NCI-H2081 (cell line): ENCODE data around the gene ACAD11.

Experiments
- DNase-seq, 2 experiments: peaks; one replicate each; lab custom pipeline; 2025; lab: John Stamatoyannopoulos, UW

The ACAD11 gene

DNA sequence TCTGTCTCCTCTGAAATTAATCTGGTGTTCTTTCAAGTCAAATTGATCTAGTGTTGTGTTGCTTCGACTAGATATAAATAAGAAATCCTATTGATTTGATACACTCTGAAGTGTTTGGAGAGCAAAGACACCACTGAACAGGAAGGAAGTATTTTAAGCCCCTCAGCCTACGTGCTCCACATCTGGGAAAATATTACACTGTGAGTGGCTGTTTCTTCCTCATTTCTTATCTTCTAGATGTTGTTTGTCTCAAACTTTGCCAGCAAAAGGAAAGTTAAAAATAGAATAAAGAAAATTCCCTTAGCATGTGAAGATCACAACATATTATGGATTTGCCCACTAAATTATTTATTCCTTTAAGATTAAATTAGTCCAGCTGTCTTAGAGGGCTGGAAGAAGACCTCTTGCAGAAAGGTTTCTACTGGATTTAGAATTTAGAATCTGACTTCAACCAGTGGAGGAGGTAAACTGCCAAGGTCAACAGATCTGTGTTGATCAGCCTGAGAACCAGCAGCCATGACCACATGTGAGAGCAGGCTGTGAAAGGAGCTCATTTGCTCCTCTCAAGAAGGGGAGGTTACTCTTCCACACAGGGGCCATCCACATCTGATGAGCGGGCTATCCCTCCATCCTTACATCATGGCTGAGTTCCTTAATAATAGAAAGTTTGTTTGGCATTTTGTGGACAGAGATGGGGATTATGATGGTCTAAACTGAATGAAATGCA, 108.9 kb downstream of the ACAD11 start:
- no peak for DNase-seq

- DNase-seq, result no peak
Observed at GRCh38 chr3:132549890-132550578, 109.6 kb downstream of the ACAD11 start.

DNA sequence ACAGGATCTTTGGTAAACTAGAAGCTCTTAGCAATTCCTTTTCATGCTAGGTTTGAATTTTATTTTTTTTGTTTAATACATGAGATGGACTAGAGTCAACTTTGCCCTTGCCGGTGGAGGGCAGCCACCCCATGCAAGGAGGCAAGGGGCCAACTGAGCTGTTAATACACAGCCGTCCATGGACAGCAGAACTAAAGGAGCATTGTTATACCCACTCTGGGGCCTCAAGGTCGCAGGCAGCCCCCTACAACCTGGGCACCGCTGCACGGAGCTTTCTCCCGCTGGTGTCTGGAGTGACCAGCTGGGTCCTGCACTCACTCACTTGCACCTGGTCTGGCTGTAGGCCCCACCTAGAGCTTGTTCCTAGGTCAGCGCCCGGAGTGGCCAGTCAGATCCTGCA, 110.4 kb downstream of the ACAD11 start:
- no peak for DNase-seq

GRCh38 chr3:132545471-132545870, 114.1 kb downstream of the ACAD11 start:
- DNase-seq, result no peak

- DNase-seq, result no peak
Observed at GRCh38 chr3:132544130-132544529, 115.5 kb downstream of the ACAD11 start.

DNA sequence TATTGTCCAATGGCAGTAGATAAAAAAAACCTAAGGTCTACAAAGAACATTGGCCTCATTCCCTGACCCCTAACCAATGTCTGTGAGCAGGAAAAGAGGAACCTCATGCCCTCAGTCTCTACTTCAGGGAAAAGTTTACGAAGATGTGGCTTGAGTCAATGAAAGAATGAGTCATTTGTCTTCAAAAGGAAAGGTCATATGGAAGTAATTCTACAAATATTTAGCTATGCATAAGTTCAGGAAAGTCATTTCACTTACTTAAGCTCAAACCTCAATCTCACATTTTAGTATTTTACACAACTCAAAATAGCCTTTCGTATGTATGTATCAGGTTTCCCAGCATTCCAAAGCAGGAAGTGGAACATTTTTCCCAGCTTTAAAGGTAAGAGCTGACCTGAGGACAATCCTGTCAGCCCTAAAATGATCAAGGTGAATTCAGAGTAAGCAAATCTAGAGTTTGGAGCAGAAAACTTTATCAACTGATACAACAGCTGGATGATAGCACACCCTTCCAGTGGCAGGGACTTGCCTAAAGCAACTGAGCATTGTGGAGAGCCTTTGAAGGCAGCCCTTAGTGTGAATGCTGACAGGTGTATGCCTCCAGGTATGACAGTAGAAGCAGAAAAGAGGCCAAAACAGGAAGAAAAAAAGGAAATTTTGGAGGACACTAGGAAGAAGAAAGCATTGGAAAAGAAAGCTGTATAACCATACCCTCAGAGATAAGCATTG, 116.4 kb downstream of the ACAD11 start:
- DNase-seq, result no peak

GRCh38 chr3:132542577-132542976, 117.0 kb downstream of the ACAD11 start:
- DNase-seq, result no peak

GRCh38 chr3:132539681-132540080, 119.9 kb downstream of the ACAD11 start:
- DNase-seq, result no peak

DNA sequence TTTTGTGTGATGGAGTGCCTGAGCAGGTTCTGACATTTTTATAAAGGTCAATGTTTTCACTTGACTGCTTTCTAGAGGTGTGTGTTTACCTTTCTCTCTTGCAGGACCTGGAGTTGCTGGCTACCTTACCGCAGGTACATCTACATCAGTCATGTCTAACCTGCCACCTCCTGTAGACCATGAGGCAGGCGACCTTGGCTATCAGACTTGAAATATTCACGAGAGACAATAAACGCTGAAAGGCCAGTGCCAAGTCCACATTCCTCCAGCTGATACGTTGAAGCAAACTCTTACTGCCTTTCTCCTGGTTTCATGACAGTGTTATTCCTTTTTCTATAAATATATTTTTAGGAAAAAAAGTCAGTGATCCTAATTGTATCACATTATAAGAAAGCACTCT, 121.5 kb downstream of the ACAD11 start:
- no peak for DNase-seq

DNA sequence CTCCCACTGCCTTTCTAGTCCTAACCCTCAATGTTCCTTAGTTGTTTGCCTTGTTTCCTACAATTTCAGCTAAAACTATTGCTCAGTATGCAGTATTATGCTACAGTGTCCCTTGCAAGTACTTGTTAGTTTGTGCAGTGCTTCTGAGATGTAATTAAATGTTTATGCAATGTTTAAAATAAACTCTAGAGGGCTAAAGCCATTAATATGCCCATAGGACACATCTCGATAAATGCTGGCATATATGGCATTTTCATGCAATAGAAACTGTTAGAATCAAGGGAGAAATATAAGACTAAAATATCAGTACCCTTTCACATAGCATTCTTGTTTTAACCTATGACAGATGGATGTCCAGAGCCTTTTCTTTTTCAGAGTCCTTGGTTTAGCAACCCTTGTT, 122.3 kb downstream of the ACAD11 start:
- no peak for DNase-seq

GRCh38 chr3:132536442-132537153, 123.0 kb downstream of the ACAD11 start:
- DNase-seq, result no peak

GRCh38 chr3:132535575-132536441, 123.8 kb downstream of the ACAD11 start:
- DNase-seq, result peak; percentile 57 to 71

GRCh38 chr3:132530624-132531023, 129.0 kb downstream of the ACAD11 start:
- no peak for DNase-seq

GRCh38 chr3:132522353-132522752, 137.3 kb downstream of the ACAD11 start:
- DNase-seq, result no peak

DNA sequence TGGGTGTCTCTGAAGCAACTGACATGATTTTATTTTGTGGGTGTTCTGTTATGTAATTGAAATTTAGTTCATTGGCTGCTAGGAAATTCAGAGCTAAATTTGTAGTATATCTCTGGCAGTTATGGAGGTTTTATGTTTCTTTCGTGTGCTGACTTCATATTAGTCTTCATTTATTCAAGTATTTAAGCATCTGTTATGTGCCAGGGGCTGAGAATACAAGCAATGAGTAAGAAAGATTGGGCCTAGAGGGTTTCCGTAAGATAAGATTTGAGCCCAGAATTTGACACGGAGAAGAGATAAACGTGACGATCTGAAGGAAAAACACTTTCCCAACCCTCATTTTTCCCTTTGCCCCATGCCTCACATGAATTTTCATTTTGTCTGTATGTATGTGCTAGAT, 137.7 kb downstream of the ACAD11 start:
- no peak for DNase-seq

GRCh38 chr3:132519914-132520313, 139.7 kb downstream of the ACAD11 start:
- peak in 1 of 2 experiments; percentile 57 for DNase-seq

DNA sequence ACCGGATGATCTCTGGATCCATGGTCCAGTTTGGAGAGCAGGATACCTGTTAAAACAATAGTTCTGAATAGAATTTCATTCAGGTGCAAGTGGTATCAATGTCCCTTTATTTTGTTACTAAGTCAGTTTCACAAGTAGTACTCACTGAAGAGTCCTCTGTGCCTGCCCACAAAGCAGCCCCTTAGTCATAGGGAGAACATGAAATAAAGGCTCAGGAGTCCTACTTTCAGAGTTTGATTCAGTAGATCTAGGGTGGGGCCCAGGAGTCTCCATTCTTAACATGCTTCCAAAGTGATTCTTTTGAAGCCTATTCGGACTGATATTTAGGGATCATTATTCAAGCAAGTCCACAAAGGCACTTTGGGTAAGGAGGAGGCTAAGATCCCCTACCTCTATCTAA, 142.3 kb downstream of the ACAD11 start:
- DNase-seq, result no peak

DNA sequence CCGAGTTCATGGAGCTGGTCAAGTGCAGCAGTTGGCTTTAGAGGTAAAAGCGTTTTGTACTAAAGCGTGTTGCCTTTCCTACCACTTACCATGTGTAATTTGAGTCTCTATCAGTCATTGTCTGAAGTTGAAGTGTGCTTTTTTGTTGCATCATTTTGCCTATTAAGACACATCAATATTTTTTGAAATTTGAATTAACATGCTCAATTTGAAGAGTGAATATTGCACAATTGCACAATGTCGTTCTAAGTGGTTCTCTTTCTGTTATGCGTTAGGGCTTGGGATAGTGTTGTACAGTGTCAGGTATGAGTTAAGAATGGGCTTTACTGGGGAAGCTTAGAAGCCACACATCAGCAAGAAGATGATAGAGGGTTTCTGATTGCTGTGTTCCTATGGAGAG, 146.6 kb downstream of the ACAD11 start:
- no peak for DNase-seq

DNA sequence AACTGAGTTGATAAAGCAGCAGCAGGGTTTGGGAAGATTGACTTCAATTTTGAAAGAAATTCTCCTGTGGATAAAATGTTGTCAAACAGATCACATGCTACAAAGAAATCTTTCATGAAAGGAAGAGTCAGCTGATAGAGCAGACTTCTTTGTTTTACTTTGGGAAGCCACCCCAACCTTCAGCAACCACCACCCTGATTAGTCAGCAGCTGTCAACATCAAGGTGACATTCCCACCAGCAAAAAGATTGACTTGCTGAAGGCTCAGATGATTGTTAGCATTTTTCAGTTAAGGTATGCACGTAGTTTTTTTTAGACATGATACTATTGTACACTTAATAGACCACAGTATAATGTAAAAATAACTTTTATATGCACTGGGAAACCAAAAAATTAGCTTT, 150.1 kb downstream of the ACAD11 start:
- no peak for DNase-seq

DNA sequence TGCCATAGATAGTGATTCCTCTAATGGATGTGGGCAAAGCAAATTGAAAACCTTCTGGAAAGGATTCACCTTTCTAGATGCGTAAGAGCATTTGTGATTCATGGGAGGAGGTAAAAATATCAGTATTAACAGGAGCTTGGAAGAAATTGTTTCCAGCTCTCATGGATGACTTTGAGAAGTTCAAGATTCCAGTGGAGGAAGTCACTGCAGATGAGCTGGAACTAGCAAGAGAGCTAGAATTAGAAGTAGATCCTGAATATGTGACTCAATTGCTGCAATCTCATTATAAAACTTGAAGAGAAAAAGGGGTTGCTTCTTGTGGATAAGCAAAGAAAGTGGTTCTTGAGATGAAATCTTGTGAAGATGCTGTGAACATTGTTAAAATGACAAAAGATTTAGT, 150.5 kb downstream of the ACAD11 start:
- DNase-seq, result no peak
